HG02571 (cell line): ENCODE data around the gene EPN2.
"Not testable (repeated sequence)": the region's sequence is repeated elsewhere in the genome, so short reads cannot be mapped to it uniquely, and the experiment has no call there.

Experiments
- ATAC-seq: cut with Tn5 transposase; IDR thresholded peaks from one replicate; pipeline ENCODE4 v1.9.1; 2021; ENCODE audit warnings: mild to moderate bottlenecking, moderate library complexity; ENCODE audit not compliant: unreplicated experiment

Gene EPN2

DNA sequence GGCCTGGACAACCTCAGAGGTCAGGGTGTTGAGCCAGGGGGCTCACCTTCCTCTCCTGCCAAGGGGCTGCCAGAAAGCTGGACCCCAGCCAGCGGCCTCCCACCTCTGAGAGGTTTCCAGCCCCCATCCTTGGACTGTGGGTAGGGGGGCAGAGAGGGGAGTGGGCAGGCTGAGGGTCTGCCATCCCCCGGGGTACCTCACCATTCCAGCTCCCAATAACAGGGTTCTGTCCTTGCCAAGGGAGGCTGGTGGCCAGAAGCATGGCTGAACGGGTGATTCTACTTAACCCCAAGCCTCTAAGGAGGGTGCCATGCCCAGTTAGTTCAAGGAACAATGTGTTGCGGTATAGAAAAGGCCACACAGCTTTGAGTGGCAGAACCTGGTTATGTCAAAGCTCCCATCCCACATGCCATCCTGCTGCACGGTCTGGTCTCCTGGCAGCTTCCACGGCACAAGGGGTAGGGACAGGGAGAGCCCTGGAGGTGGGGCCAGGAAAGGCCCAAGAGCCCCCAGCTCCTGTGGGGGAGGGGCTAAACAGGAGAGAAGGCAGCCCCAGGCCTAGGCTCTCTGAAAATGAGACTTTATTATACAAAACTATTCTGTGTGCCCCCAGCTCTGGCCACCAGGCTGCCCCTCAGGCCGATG is 105.6 kb downstream of the EPN2 start:
- no peak for ATAC-seq

DNA sequence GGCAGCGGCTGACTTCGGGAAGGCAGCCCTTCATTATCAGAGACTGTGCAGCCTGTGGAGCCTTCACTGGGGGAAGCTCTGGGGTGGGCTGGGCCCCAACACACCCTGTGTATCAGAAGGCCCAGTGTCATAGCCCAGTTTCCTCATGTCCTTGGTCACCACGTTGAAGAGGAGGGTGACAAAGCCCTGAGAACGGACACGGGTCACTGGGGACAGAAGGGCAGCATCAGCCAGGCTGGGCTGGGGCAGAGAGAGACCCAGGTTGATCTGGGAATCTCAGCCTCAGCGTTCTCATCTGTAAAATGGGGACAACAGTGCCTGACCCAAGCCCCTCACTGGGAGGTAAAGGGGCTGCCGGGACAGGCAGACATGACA is 106.1 kb downstream of the EPN2 start:
- ATAC-seq, result no peak

DNA sequence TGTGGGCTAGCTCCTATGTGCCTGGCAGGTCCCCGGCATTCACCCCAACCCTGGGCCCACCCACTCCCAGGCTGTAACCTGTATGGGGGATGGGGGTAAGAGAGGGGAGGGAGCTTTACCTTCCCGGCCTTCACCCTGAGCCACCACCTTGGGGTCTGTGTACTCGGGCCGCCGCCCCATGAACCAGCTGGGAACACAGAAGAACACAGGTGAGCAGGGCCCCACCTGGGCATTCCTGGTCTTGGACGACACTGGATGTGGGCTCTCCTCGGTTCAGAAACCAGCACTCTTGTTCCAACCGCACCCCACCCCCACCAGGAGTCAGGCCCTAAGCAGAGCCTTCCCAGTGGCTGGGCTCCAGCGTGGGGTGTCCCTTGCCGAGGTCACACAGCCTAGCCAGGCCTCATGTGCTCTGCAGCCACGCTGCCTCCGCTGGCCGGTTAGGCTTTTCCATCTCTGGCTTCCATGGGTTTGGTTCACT is 106.5 kb downstream of the EPN2 start:
- ATAC-seq, result no peak

DNA sequence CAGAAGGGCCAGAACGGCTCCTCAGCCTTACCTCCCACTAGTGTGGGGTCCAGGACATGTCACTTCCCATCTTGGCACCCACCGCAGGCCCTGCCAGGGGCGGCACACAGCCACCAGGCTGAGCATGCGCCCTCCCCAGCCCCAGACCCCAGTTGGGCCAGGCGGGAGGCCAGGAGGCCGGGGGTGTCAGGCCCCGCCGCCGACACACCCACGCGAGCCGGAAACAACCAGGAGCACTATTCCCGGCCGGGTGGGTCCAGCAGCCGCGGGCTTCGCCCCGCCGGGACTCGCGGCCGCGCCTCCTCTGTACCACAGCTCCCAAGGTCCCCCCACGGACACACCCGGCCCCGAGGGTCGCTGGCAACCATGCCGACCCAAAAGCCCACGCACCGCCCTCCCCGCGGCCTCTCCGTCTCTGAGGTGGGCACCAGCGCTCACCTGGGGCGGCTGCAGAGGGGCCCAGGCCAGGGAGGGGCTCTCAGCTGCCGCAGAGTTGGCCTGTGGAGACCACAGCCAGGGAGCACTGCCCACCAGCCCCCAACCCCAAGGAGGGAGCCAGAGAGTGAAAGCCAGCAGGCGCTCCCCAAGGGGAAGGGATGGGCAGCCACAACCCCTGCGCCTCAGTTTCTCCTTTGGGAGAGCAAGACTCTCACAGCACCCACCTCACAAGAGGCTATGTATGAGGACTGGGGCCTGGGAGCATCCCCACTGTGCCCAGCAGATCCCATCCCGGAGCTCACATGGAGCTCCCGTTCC is 107.3 kb downstream of the EPN2 start:
- no peak for ATAC-seq

DNA sequence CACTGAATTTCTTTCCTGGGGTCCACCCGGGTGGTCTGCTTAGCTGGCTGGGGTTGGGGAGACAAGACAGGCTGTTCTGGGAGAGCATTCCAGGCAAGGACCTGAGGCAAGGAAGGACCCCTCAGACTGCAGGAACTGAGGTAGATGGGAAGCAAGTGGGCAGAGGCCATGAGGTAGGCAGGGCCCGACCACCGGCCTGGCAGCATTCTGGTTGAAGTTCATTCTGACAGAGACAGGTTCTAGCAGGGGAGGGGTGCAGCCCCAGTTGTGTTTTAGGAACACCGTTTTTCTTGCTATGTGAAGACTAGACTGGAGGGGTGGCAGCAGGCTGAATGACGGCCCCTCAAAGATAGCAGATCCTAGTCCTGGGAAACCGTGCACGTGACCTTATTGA is 107.9 kb downstream of the EPN2 start:
- ATAC-seq, result no peak

DNA sequence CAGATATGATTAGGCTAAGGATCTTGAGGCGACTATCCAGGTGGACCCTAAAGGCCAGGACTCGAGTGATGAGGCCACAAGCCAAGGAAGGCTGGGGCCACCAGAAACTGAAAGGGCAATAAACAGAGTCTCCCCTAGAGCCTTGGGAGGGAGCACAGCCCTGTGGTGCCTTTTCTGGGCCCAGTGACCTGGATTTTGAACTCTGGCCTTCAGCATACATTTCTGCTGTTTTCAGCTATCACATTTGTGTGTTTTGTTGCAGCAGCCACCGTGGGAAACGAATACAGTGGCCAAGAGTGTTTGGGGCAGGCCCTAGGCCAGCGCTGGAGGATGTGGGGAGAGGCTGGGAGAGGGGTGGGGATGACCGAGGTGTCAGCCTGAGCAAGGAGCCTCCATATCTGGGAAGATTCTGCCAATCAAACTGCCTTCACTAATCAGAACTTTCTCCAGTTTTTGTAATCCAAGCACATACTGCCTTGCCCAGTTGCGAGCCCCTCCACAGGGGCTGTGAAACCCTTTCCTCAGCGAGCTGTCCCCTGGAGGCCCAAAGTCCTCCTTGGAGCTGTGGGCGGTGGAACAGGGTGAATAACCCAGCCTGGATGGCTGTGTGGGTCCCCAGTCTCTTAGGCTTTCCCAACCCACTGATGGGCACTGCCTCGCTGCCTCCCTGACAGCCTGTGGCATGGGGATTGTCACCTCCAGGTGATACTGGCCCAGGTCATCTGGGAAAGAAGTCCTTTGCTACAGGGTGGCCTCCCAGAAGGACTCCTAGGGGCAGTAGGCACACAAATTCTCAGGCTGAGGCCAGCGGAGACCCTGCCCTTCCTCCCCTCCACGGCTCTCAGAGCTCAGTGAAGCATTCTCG is 108.6 kb downstream of the EPN2 start:
- no peak for ATAC-seq

DNA sequence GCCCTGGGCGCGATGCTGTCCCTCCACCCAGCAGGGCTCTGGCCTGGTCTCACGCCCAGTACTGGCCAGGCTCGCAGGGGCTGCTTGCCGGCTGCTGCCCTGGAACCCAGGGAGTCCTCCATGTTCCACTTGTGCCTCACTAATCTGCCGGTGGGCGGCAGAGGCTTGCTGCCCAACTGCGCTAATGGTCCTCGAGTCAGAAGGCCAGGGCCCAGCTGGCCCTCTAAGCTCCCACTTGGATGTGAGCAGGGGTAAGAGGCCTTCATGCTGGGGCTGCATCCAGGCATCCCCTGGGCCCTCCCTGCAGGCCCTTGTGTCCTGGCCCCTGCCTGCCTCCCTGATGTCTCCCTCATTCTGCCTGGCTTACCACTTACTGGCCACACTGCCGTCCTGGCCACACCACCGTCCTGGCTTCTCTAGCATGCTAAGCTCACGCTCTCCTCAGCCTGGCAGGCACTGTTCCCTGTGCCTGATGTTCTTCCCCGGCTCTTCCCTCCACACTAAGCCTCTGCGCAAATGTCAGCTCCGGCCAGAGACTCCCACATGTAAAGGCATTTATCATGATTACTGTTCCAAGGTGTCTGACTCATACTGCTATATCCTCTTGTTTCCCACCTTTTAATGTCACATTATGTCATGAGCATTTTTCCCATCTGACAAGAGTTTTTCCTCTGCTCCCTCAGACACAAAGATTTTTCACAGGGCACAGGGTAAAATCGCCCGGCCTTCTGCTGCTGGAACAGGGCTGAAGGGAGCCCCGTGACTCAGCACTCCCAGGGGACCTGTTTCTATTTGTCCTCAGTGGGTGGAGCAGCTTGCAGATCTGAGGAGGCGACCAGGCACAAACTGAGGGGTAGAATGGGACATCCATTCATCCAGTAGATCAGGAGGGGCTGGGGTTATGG is 109.4 kb downstream of the EPN2 start:
- no peak for ATAC-seq

DNA sequence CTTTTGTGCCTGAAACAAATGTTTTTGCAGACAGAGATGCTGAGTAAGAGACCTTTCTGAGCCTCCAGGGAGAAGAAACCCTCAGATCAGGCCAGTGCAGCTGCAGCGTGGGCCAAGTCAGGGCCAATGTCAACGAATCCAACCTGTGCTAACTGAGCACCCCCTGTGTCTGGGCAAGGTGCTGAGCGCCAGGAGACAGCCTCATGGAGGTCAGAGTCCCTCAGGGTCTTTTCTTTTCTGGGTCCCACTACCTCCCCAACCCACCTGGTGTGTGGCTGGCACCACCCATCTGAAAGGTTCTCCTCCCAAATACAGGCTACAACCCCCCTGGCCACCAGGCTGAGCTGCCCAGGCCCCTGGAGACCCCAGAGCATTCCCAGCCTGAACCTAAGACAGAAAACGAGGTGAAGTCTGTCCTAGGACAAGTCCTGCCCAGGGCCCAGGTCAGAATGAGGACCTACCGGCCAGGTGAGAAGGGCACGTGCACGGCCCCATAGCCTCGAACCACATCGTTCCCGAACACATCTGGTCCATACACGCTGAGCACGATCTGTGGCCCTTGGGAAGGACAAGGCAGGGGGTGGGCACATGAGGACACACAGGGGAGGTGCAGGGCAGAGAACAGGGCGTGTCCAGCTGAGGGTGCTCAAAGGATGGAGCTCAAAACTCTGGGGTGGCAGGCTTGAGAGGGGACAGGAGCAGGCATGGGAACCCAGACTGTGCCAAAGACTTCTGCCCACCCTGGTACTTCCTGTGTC is 110.3 kb downstream of the EPN2 start:
- no peak for ATAC-seq

DNA sequence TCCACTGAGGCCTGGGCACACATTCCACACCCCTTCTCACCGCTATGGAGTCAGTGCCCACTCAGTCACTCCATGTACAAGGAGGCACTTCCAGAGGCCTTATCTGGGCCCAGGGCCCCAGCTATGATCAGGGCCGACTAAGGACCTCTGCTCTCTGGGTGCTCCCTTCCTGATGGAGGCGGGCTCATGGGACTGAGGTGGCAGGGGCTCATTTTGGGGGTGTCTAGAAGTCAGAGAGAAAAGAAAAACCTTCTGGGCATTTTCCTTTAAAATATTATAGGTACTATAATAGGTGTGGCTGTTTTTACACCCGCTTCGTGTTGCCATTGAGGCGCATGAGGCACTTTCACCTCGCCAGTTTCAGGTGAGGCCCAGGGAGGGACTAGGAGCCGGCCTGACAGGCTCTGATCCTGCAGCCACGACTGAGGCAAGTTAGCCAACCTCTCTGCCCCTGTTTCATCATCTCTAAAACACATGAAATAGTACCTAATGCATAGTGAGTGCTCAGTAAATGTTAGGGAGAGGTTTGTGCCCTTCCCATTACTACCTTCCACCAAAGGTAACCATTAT is 111.0 kb downstream of the EPN2 start:
- ATAC-seq, result no peak

DNA sequence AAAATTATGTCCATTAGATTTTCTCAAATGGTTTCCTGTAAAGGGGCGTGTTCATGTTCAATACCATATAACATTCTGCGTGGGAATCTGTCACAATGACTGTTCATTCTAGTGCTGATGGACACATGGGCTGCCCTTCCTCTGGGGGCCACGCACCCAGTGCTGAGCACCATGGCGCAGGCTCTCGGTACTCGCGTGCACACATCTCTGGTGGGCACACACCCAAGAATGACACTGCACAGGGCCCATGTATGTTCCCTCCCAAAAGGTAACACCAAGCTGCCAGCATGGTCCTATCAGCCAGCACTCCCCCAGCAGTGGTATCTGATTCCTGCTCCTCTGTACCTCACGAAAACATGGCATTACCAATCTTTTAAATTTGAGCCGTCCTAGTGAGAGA is 111.6 kb downstream of the EPN2 start:
- ATAC-seq, result no peak

DNA sequence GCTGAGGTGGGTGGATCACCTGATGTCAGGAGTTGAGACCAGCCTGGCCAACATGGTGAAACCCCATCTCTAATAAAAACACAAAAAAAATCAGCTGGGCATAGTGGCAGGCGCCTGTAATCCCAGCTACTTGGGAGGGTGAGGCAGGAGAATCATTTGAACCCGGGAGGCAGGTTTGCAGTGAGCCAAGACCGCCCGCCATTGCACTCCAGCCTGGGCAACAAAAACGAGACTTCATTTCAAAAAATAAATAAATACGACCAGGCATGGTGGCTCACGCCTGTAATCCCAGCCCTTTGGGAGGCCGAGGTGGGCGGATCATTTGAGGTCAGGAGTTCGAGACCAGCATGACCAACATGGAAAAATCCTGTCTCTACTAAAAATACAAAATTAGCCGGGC is 116.2 kb downstream of the EPN2 start:
- ATAC-seq, result not testable (repeated sequence)

DNA sequence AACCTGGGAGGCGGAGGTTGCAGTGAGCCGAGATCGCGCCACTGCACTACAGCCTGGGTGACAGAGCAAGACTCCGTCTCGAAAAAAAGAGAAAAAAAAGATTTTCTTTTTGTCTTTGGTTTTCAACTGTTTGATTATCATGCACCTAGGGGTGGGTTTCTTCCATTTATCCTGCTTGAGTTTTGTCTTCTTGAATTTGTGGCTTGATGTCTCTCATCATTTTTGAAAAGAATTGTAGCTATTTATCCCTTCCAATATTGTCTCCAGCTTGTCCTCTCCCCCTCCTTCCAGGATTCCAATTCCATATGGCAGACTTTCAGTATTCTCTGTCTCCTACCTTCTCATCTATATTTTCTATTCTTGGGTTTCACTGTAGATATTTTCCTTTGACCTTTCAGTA is 117.6 kb downstream of the EPN2 start:
- ATAC-seq, result no peak

DNA sequence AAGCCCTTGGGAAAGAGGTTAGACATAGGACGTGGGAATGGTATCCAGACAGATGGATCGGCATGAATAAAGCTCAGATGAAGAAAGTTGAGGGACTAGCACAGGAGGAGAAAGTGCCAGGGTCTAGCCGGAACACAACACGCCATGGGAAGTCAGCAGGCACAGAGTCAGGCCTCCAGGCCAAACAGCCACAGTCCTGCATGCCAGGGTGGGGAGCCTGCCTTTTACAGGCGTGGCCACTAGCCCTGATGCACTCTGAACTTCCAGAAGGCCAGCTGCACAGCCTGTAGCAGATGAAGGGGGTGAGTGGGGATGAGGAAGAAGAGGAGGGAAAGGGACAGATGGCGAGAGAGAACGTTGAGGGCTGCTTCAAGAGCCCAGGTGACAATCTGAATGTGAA is 120.2 kb downstream of the EPN2 start:
- no peak for ATAC-seq

DNA sequence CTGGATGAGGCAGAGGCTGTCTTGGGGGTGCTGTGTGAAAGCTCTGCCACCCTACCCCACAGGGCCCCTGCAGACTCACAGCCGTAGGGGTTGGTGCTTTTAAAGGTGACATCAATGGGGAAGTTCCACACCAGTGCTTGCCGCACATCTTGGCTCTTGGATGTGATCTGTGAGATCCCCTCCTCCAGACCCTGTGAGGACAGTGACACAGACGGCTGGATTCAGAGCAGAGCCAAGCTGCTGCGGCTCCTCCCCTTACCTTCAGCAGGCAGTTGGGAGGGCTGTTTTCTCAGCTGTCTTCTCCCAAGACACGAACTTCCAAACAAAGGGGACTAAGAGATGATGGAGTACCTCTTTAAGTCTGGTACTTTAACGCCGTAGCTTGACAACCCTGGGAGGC is 120.6 kb downstream of the EPN2 start:
- no peak for ATAC-seq

DNA sequence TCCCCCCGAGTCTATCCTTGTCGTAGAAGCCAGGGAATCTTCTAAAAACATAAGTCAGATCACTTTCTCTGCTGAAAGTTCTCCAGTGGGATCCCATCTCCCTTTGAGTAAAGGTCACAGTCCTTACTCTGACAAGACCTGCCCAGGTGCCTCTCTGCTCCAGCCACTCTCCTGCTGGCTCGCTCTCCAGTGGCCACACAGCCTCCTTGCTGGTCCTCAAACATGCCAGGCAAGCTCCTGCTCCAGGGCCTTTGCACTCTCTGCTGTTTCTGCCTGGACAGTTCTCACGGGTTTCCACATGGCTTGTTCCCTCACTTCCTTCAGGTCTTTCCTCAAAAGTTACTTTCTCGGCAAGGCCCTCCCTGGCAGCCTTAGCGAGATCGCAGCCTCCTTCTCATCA is 122.0 kb downstream of the EPN2 start:
- ATAC-seq, result no peak

DNA sequence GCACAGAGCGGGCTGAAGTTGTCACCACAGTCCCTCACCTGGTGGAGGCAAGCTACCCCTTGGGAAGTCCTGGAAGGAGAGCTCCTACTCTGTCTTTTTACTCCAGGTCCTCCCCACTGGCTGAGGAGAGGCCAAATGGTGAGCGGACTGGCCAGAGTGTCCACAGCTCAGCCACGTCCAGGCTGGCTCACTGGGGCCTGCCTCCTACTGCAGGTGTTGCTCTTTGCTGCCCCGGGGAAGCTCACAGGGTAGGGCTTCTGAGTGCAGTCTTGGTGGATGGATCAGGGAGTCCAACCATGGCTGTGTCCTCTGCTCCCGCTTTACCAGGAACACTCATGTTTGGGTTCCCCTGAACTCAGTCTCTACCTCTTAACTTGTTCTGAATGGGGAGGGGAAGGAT is 122.7 kb downstream of the EPN2 start:
- no peak for ATAC-seq

DNA sequence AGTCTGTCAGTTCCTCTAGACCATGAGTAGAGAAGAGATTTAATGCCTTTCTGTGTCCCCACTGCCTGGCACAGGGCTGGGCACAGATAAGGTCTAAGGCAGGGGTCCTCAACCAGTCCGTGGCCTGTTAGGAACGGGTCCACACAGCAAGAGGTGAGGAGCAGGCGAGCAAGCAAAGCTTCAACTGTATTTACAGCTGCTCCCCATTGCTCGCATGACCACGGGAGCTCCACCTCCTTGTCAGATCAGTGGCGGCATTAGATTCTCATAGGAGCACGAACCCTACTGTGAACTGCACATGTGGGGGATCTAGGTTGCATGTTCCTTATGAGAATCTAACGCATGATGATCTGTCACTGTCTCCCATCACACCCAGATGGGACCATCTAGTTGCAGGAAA is 123.6 kb downstream of the EPN2 start:
- ATAC-seq, result no peak

DNA sequence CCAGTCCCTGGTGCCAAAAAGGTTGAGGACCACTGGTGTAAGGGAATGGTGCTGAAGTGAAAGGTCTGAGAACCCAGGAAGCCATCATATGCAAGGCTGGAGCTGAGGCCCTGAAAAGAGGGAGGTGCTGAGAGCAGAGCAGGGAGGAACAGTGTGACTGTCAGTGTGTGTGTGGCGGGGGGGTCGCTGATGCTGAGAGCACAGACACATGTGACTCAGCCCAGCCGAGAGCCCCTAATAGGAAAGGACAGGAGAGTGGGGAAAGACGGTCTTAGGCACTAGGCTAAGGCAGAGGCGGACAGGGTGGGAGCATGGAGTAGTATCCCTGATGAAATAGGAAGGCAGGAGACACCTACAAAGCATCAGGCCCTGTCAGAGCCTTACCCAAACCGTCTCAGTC is 124.2 kb downstream of the EPN2 start:
- no peak for ATAC-seq

DNA sequence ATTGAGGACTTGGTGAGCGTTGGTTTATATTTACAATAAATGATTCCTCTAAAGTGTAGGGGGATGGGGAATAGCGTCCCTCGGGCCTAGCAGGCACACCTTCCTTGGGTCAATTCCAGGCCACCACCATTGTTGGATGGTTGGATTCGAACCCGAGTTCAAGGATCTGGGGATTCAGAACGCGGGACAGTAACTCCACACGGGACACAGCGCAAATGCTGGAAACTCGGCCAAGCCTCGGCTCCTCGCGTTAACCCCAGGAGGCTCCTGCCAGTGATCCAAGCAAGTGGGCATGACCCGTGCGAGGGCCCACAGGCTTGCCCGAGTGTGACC is 124.7 kb downstream of the EPN2 start:
- no peak for ATAC-seq
